ENCODE data around the gene SPAG16.

SPAG16 gene

GRCh38 chr2:213923543-213923942 is 639.3 kb downstream of the SPAG16 start:
- TF ChIP-seq EZH2phosphoT487 (IDR thresholded peaks at IDR 0.05; ENCODE audit: borderline replicate concordance) (no peak), CTCF (conservative IDR thresholded peaks at IDR 0.05; ENCODE audit: low read length) (no peak)
- Histone ChIP-seq H3K9me2 (replicated peaks; ENCODE audit: low read depth, low read length) (no peaks in the 10 kb centered on the region), H3K27me3 (ENCODE audit: insufficient read depth, low read length, poor library complexity, severe bottlenecking) (no peaks in the 10 kb centered on the region), H3F3A (ENCODE audit: low read depth) (no peaks in the 10 kb centered on the region), H3K79me2 (ENCODE audit: insufficient read depth, low read length) (no peaks in the 10 kb centered on the region), H2AFZ (ENCODE audit: low read length) (no peak overlapping the region), H3K4me3 (ENCODE audit: low read length, poor library complexity, severe bottlenecking) (no peak overlapping the region), H3K9ac (ENCODE audit: low read depth, low read length, poor library complexity, severe bottlenecking) (no peak overlapping the region), H3K4me1 (ENCODE audit: insufficient read depth, low read length, poor library complexity, severe bottlenecking) (no peaks in the 10 kb centered on the region), H3K36me3 (ENCODE audit: insufficient read depth, low read length) (no peaks in the 10 kb centered on the region), H4K20me1 (ENCODE audit: insufficient read depth, low read length, poor library complexity, severe bottlenecking) (no peaks in the 10 kb centered on the region), H3K9me3 (ENCODE audit: insufficient read depth, low read depth, low read length) (no peaks in the 10 kb centered on the region; the same call in 1 of the 2 replicates), H3K4me2 (ENCODE audit: low read depth, low read length, poor library complexity, severe bottlenecking) (no peak overlapping the region)

GRCh38 chr2:213934560-213934959 is 650.3 kb downstream of the SPAG16 start:
- no peaks in the 10 kb centered on the region for H3K4me1 ChIP-seq (ENCODE audit: insufficient read depth, low read length, poor library complexity, severe bottlenecking)
- no peak overlapping the region for H2AFZ ChIP-seq (ENCODE audit: low read length)
- H3K9ac ChIP-seq (ENCODE audit: low read depth, low read length, poor library complexity, severe bottlenecking): no peak overlapping the region
- TF ChIP-seq CTCF (conservative IDR thresholded peaks at IDR 0.05; ENCODE audit: low read length) (peak; percentile 74), EZH2phosphoT487 (IDR thresholded peaks at IDR 0.05; ENCODE audit: borderline replicate concordance) (no peak)
- H3K27me3 ChIP-seq (ENCODE audit: insufficient read depth, low read length, poor library complexity, severe bottlenecking): no peaks in the 10 kb centered on the region
- no peak overlapping the region for H3K4me2 ChIP-seq (ENCODE audit: low read depth, low read length, poor library complexity, severe bottlenecking)
- H4K20me1 ChIP-seq (ENCODE audit: insufficient read depth, low read length, poor library complexity, severe bottlenecking): no peaks in the 10 kb centered on the region
- no peak overlapping the region for H3K4me3 ChIP-seq (ENCODE audit: low read length, poor library complexity, severe bottlenecking)
- H3F3A ChIP-seq (ENCODE audit: low read depth): no peaks in the 10 kb centered on the region
- no peaks in the 10 kb centered on the region for H3K9me3 ChIP-seq (ENCODE audit: insufficient read depth, low read depth, low read length)
- no peaks in the 10 kb centered on the region for H3K79me2 ChIP-seq (ENCODE audit: insufficient read depth, low read length)
- no peaks in the 10 kb centered on the region for H3K36me3 ChIP-seq (ENCODE audit: insufficient read depth, low read length)
- no peaks in the 10 kb centered on the region for H3K9me2 ChIP-seq (replicated peaks; ENCODE audit: low read depth, low read length)

GRCh38 chr2:213958086-213958485 is 673.8 kb downstream of the SPAG16 start:
- Histone ChIP-seq H3K36me3 (ENCODE audit: insufficient read depth, low read length) (no peaks in the 10 kb centered on the region), H3F3A (ENCODE audit: low read depth) (no peaks in the 10 kb centered on the region), H3K9ac (ENCODE audit: low read depth, low read length, poor library complexity, severe bottlenecking) (no peak overlapping the region), H3K9me2 (replicated peaks; ENCODE audit: low read depth, low read length) (no peaks in the 10 kb centered on the region), H3K4me3 (ENCODE audit: low read length, poor library complexity, severe bottlenecking) (no peak overlapping the region), H3K4me2 (ENCODE audit: low read depth, low read length, poor library complexity, severe bottlenecking) (no peak overlapping the region), H3K27me3 (ENCODE audit: insufficient read depth, low read length, poor library complexity, severe bottlenecking) (no peaks in the 10 kb centered on the region), H3K9me3 (ENCODE audit: insufficient read depth, low read depth, low read length) (no peaks in the 10 kb centered on the region), H2AFZ (ENCODE audit: low read length) (no peak overlapping the region), H3K4me1 (ENCODE audit: insufficient read depth, low read length, poor library complexity, severe bottlenecking) (no peaks in the 10 kb centered on the region), H4K20me1 (ENCODE audit: insufficient read depth, low read length, poor library complexity, severe bottlenecking) (no peaks in the 10 kb centered on the region), H3K79me2 (ENCODE audit: insufficient read depth, low read length) (no peaks in the 10 kb centered on the region)
- TF ChIP-seq CTCF (conservative IDR thresholded peaks at IDR 0.05; ENCODE audit: low read length) (no peak), EZH2phosphoT487 (IDR thresholded peaks at IDR 0.05; ENCODE audit: borderline replicate concordance) (no peak)
